Duodenal mucosa (tissue), 2 donors: ENCODE results near the gene HBZ.
"Not testable (repeated sequence)": the region's sequence is repeated elsewhere in the genome, so short reads cannot be mapped to it uniquely, and the experiment has no call there.

Source experiments
- H3K27ac ChIP-seq: one replicate; pipeline ENCODE4 v1.7.0; 2013; ENCODE audit warnings: low read depth, low read length
- H3K27me3 ChIP-seq, 2 donors: one replicate each; pipeline ENCODE4 v1.7.0; 2013; ENCODE audit warnings: low read length in 2 of 2, control low read depth in 1 of 2; ENCODE audit not compliant: insufficient read depth in 2 of 2, control insufficient read depth in 1 of 2
- H3K36me3 ChIP-seq, 2 donors: one replicate each; pipeline ENCODE4 v1.7.0; 2013; ENCODE audit warnings: low read length in 2 of 2, control low read depth in 1 of 2; ENCODE audit not compliant: insufficient read depth in 2 of 2, control insufficient read depth in 1 of 2
- H3K4me1 ChIP-seq, 2 donors: one replicate each; pipeline ENCODE4 v1.7.0; 2013; ENCODE audit warnings: low read length in 2 of 2, control low read depth in 1 of 2; ENCODE audit not compliant: insufficient read depth in 2 of 2, control insufficient read depth in 1 of 2
- H3K4me3 ChIP-seq, 2 donors: one replicate each; pipeline ENCODE4 v1.7.0; 2013; ENCODE audit warnings: low read length in 2 of 2, low read depth in 1 of 2
- H3K9ac ChIP-seq, 2 donors: one replicate each; pipeline ENCODE4 v1.7.0; 2013; ENCODE audit warnings: low read length in 2 of 2, low read depth in 1 of 2
- H3K9me3 ChIP-seq, 2 donors: one replicate each; pipeline ENCODE4 v1.7.0; 2013; ENCODE audit warnings: low read length in 2 of 2, control low read depth in 1 of 2; ENCODE audit not compliant: control insufficient read depth in 1 of 2

Gene HBZ

GRCh38 chr16:118857-119256 is 33.6 kb upstream of the HBZ start:
- H3K4me1 ChIP-seq: peaks cover 6 to 10% of the 10 kb centered on the region in 2 donors
- H3K4me3 ChIP-seq: no peak overlapping the region
- no peaks in the 10 kb centered on the region for H3K27me3 ChIP-seq
- H3K9ac ChIP-seq: no peak overlapping the region
- peaks cover 5 to 16% of the 10 kb centered on the region in 2 donors for H3K36me3 ChIP-seq
- no peak overlapping the region for H3K27ac ChIP-seq
- H3K9me3 ChIP-seq: no peaks in the 10 kb centered on the region

GRCh38 chr16:119295-119694 is 33.1 kb upstream of the HBZ start:
- peaks cover 6 to 10% of the 10 kb centered on the region in 2 donors for H3K4me1 ChIP-seq
- peaks cover 5 to 12% of the 10 kb centered on the region in 2 donors for H3K36me3 ChIP-seq
- no peaks in the 10 kb centered on the region for H3K9me3 ChIP-seq

GRCh38 chr16:119835-120491 is 32.5 kb upstream of the HBZ start:
- H3K9me3 ChIP-seq: no peaks in the 10 kb centered on the region
- H3K4me1 ChIP-seq: peaks cover 6 to 10% of the 10 kb centered on the region in 2 donors
- H3K27me3 ChIP-seq: no peaks in the 10 kb centered on the region
- H3K27ac ChIP-seq: no peak overlapping the region
- no peak overlapping the region for H3K9ac ChIP-seq
- H3K36me3 ChIP-seq: peaks cover 5 to 9% of the 10 kb centered on the region in 2 donors
- H3K4me3 ChIP-seq: no peak overlapping the region

More at GRCh38 chr16:119295-119694, 33.1 kb upstream of the HBZ start:
- no peak overlapping the region for H3K27ac ChIP-seq
- H3K4me3 ChIP-seq: no peak overlapping the region
- no peaks in the 10 kb centered on the region for H3K27me3 ChIP-seq
- no peak overlapping the region for H3K9ac ChIP-seq

- H3K36me3 ChIP-seq: peaks cover 5 to 9% of the 10 kb centered on the region in 2 donors
- no peaks in the 10 kb centered on the region for H3K27me3 ChIP-seq
- H3K4me1 ChIP-seq: peaks cover 6 to 10% of the 10 kb centered on the region in 2 donors
- no peak overlapping the region for H3K4me3 ChIP-seq
- H3K9me3 ChIP-seq: no peaks in the 10 kb centered on the region
- no peak overlapping the region for H3K9ac ChIP-seq
- no peak overlapping the region for H3K27ac ChIP-seq
Measured at GRCh38 chr16:120756-121155, 31.7 kb upstream of the HBZ start.

- no peaks in the 10 kb centered on the region for H3K27me3 ChIP-seq
- H3K27ac ChIP-seq: no peak overlapping the region
- H3K9ac ChIP-seq: no peak overlapping the region
- H3K9me3 ChIP-seq: no peaks in the 10 kb centered on the region
- no peak overlapping the region for H3K4me3 ChIP-seq
- H3K36me3 ChIP-seq: peaks cover 0 to 5% of the 10 kb centered on the region in 2 donors
- H3K4me1 ChIP-seq: peaks cover 6 to 9% of the 10 kb centered on the region in 2 donors
Measured at GRCh38 chr16:122361-122760, 30.1 kb upstream of the HBZ start.

GRCh38 chr16:123558-124350 is 28.7 kb upstream of the HBZ start:
- not testable (repeated sequence) for H3K27ac ChIP-seq, H3K9ac ChIP-seq, H3K27me3 ChIP-seq, H3K4me3 ChIP-seq, H3K9me3 ChIP-seq, H3K4me1 ChIP-seq, H3K36me3 ChIP-seq

GRCh38 chr16:125011-125410 is 27.4 kb upstream of the HBZ start:
- no peaks in the 10 kb centered on the region for H3K4me1 ChIP-seq
- no peak overlapping the region for H3K4me3 ChIP-seq
- H3K27me3 ChIP-seq: no peaks in the 10 kb centered on the region
- H3K9me3 ChIP-seq: no peaks in the 10 kb centered on the region
- no peak overlapping the region for H3K27ac ChIP-seq
- peaks cover 3 to 5% of the 10 kb centered on the region in 2 donors for H3K36me3 ChIP-seq
- H3K9ac ChIP-seq: no peak overlapping the region

GRCh38 chr16:129075-129474 is 23.4 kb upstream of the HBZ start:
- no peaks in the 10 kb centered on the region for H3K9me3 ChIP-seq

GRCh38 chr16:130533-131173 is 21.8 kb upstream of the HBZ start:
- Histone ChIP-seq H3K4me3 (no peak overlapping the region), H3K27ac (no peak overlapping the region), H3K27me3 (no peaks in the 10 kb centered on the region), H3K9ac (no peak overlapping the region), H3K36me3 (peaks cover 0 to 3% of the 10 kb centered on the region in 2 donors), H3K4me1 (no peaks in the 10 kb centered on the region), H3K9me3 (no peaks in the 10 kb centered on the region)

More at GRCh38 chr16:129075-129474, 23.4 kb upstream of the HBZ start:
- Histone ChIP-seq H3K27ac (no peak overlapping the region), H3K9ac (no peak overlapping the region), H3K4me3 (no peak overlapping the region), H3K27me3 (no peaks in the 10 kb centered on the region), H3K4me1 (no peaks in the 10 kb centered on the region), H3K36me3 (peaks cover 0 to 3% of the 10 kb centered on the region in 2 donors)

- peaks cover 0 to 3% of the 10 kb centered on the region in 2 donors for H3K36me3 ChIP-seq
- H3K9me3 ChIP-seq: no peaks in the 10 kb centered on the region
- no peaks in the 10 kb centered on the region for H3K4me1 ChIP-seq
- no peak overlapping the region for H3K4me3 ChIP-seq
- H3K27ac ChIP-seq: no peak overlapping the region
- H3K9ac ChIP-seq: no peak overlapping the region
- H3K27me3 ChIP-seq: no peaks in the 10 kb centered on the region
Measured at GRCh38 chr16:132120-132519, 20.3 kb upstream of the HBZ start.
